Activated CD8-positive, alpha-beta memory T cell treated with anti-CD3 and anti-CD28 coated beads for 24 hours (primary cell): ENCODE data around the gene ELMO1.

Experiments
- DNase-seq: peaks from one replicate; pipeline ENCODE4 v3.0.0-alpha.2; 2020

ELMO1 gene

GRCh38 chr7:37430640-37431039 is 18.0 kb downstream of the ELMO1 start:
- DNase-seq: no peak

GRCh38 chr7:37430171-37430570 is 18.5 kb downstream of the ELMO1 start:
- DNase-seq: no peak

GRCh38 chr7:37429435-37429791 is 19.3 kb downstream of the ELMO1 start:
- DNase-seq: no peak

- no peak for DNase-seq
Measured at GRCh38 chr7:37428681-37429434, 19.8 kb downstream of the ELMO1 start.

- DNase-seq: no peak
Measured at GRCh38 chr7:37427276-37427940, 21.3 kb downstream of the ELMO1 start.

- DNase-seq: no peak
Measured at GRCh38 chr7:37425498-37425897, 23.2 kb downstream of the ELMO1 start.

- no peak for DNase-seq
Measured at GRCh38 chr7:37424995-37425394, 23.7 kb downstream of the ELMO1 start.

- no peak for DNase-seq
Measured at GRCh38 chr7:37424521-37424920, 24.1 kb downstream of the ELMO1 start.

- DNase-seq: no peak
Measured at GRCh38 chr7:37421861-37422500, 26.7 kb downstream of the ELMO1 start.

GRCh38 chr7:37420946-37421695 is 27.5 kb downstream of the ELMO1 start:
- no peak for DNase-seq

GRCh38 chr7:37419496-37419895 is 29.2 kb downstream of the ELMO1 start:
- DNase-seq: no peak

GRCh38 chr7:37418381-37418780 is 30.3 kb downstream of the ELMO1 start:
- DNase-seq: no peak

GRCh38 chr7:37417107-37417474 is 31.6 kb downstream of the ELMO1 start:
- no peak for DNase-seq

GRCh38 chr7:37416378-37417106 is 32.1 kb downstream of the ELMO1 start:
- no peak for DNase-seq

- DNase-seq: no peak
Measured at GRCh38 chr7:37415629-37416028, 33.0 kb downstream of the ELMO1 start.

- no peak for DNase-seq
Measured at GRCh38 chr7:37414352-37414983, 34.2 kb downstream of the ELMO1 start.

- no peak for DNase-seq
Measured at GRCh38 chr7:37411444-37412034, 37.1 kb downstream of the ELMO1 start.

- no peak for DNase-seq
Measured at GRCh38 chr7:37410305-37411229, 38.1 kb downstream of the ELMO1 start.

- DNase-seq: no peak
Measured at GRCh38 chr7:37409461-37409860, 39.2 kb downstream of the ELMO1 start.
